WTC11 (cell line): ENCODE results near the gene NUDT15. TPM values are rescaled to one million over a fixed set of nuclear protein-coding genes. Genes with fewer than 3 reads are reported as not detected.

Source experiments
- ATAC-seq: fragments of 200-7000 bp; cut with Tn5 transposase; 2 replicates; pipeline ENCODE4 v1.10.0; 2021; ENCODE audit warnings: mild to moderate bottlenecking, moderate library complexity
- Bru-seq: library from RNA; stranded (reverse); fragments of 400-500 nt; gene quantifications from one replicate; lab custom pipeline; 2021; lab: Mats Ljungman, UMichigan
- CTCF ChIA-PET: fragments of 300-600 bp; sonication (Branson Sonifier 250); formaldehyde crosslinking; loops from one replicate; lab custom pipeline; 2021; ENCODE audit warnings: antibody characterized with exemption; lab: Charles Lee
- POLR2A ChIA-PET: fragments of 350-600 bp; sonication (Branson Sonifier 250); formaldehyde crosslinking; loops from one replicate; lab custom pipeline; 2021; ENCODE audit warnings: antibody characterized with exemption; lab: Charles Lee
- DNase-seq: peaks from one replicate; pipeline ENCODE4 v3.0.0; 2021; ENCODE audit warnings: low spot score
- H3K27ac Mint-ChIP-seq: 2 replicates; pipeline ENCODE4 v1.8.0; 2021; ENCODE audit warnings: mixed read lengths
- H3K27me3 Mint-ChIP-seq: 2 replicates; pipeline ENCODE4 v1.8.0; 2021; ENCODE audit warnings: low read depth, mild to moderate bottlenecking, moderate library complexity, mixed read lengths
- H3K36me3 Mint-ChIP-seq: 2 replicates; pipeline ENCODE4 v1.8.0; 2021; ENCODE audit warnings: mixed read lengths
- H3K4me1 Mint-ChIP-seq: 2 replicates; pipeline ENCODE4 v1.8.0; 2022; ENCODE audit warnings: mixed read lengths
- H3K4me3 Mint-ChIP-seq: 2 replicates; pipeline ENCODE4 v1.8.0; 2021; ENCODE audit warnings: mild to moderate bottlenecking, moderate library complexity, mixed read lengths
- H3K9me3 Mint-ChIP-seq: 2 replicates; pipeline ENCODE4 v1.8.0; 2021; ENCODE audit warnings: mixed read lengths
- AR ChIP-seq: fragments of 250-450 bp; sonication (Bioruptor Pico); IDR thresholded peaks from 2 replicates; pipeline ENCODE4 v1.9.0; 2021; ENCODE audit warnings: mild to moderate bottlenecking
- ATF1 ChIP-seq: sonication (generic); formaldehyde crosslinking; IDR thresholded peaks from 2 replicates; pipeline ENCODE4 v1.8.1; 2023; ENCODE audit warnings: mild to moderate bottlenecking, moderate library complexity, missing genetic modification reagents
- CDX4 ChIP-seq: fragments of 250-450 bp; sonication (Bioruptor Pico); IDR thresholded peaks from 2 replicates; pipeline ENCODE4 v1.9.0; 2021; ENCODE audit warnings: moderate library complexity, mild to moderate bottlenecking, inconsistent platforms, borderline replicate concordance
- EMX1 ChIP-seq: fragments of 250-450 bp; sonication (Bioruptor Pico); IDR thresholded peaks from 2 replicates; pipeline ENCODE4 v1.8.0; 2021; ENCODE audit warnings: mild to moderate bottlenecking
- GABPB1 ChIP-seq: sonication (generic); formaldehyde crosslinking; IDR thresholded peaks from 2 replicates; pipeline ENCODE4 v1.8.1; 2023; ENCODE audit warnings: mild to moderate bottlenecking, missing genetic modification reagents
- JUN ChIP-seq: sonication (generic); formaldehyde crosslinking; IDR thresholded peaks from 2 replicates; pipeline ENCODE4 v1.8.0; 2023; ENCODE audit warnings: mild to moderate bottlenecking, missing genetic modification reagents
- KAT7 ChIP-seq: sonication (generic); formaldehyde crosslinking; IDR thresholded peaks from 2 replicates; pipeline ENCODE4 v1.8.1; 2023; ENCODE audit warnings: missing genetic modification reagents, mild to moderate bottlenecking, borderline replicate concordance
- NFATC4 ChIP-seq: fragments of 250-450 bp; sonication (Bioruptor Pico); IDR thresholded peaks from 2 replicates; pipeline ENCODE4 v1.9.0; 2021; ENCODE audit warnings: mild to moderate bottlenecking
- NR3C1 ChIP-seq: sonication (generic); formaldehyde crosslinking; conservative IDR thresholded peaks from 2 replicates; pipeline ENCODE4 v1.8.1; 2023; ENCODE audit warnings: low read depth, mild to moderate bottlenecking, missing genetic modification reagents
- PRRX2 ChIP-seq: fragments of 250-450 bp; sonication (Bioruptor Pico); IDR thresholded peaks from 2 replicates; pipeline ENCODE4 v1.8.0; 2021; ENCODE audit warnings: mild to moderate bottlenecking
- SMAD3 ChIP-seq: sonication (generic); formaldehyde crosslinking; IDR thresholded peaks from 2 replicates; pipeline ENCODE4 v1.8.0; 2022; ENCODE audit warnings: missing genetic modification reagents, mild to moderate bottlenecking, borderline replicate concordance
- TP53 ChIP-seq: sonication (generic); formaldehyde crosslinking; IDR thresholded peaks from 2 replicates; pipeline ENCODE4 v1.8.1; 2023; ENCODE audit warnings: mild to moderate bottlenecking, missing genetic modification reagents
- ZNF121 ChIP-seq: sonication (generic); formaldehyde crosslinking; IDR thresholded peaks from 2 replicates; pipeline ENCODE4 v1.8.0; 2023; ENCODE audit warnings: missing genetic modification reagents
- ZNF219 ChIP-seq: sonication (generic); formaldehyde crosslinking; IDR thresholded peaks from 2 replicates; pipeline ENCODE4 v1.8.0; 2023; ENCODE audit warnings: missing genetic modification reagents, mild to moderate bottlenecking, borderline replicate concordance
- ZNF232 ChIP-seq: sonication (generic); formaldehyde crosslinking; IDR thresholded peaks from 2 replicates; pipeline ENCODE4 v1.8.0; 2022; ENCODE audit warnings: mild to moderate bottlenecking, missing genetic modification reagents
- ZNF671 ChIP-seq: fragments of 250-450 bp; sonication (Bioruptor Pico); IDR thresholded peaks from 2 replicates; pipeline ENCODE4 v1.8.0; 2021; ENCODE audit warnings: mild to moderate bottlenecking
- ZSCAN18 ChIP-seq: fragments of 250-450 bp; sonication (Bioruptor Pico); IDR thresholded peaks from 2 replicates; pipeline ENCODE4 v2.1.2; 2022; ENCODE audit warnings: mild to moderate bottlenecking, moderate library complexity
- long read RNA-seq, 3 experiments: library from RNA in 1 of 3; library from capped mRNA in 1 of 3; library from polyadenylated mRNA in 1 of 3; unstranded in 2 of 3; stranded (forward) in 1 of 3; transcript quantifications; one replicate each; pipeline ENCODE4 v2.0.0, GENCODE V29; 2021
- total RNA-seq: library from RNA; stranded (reverse); gene quantifications from 3 replicates; pipeline ENCODE4 v1.2.3, GENCODE V29; 2021
- TF ChIP-seq, protein P1 (sequence below): fragments of 250-450 bp; sonication (Bioruptor Pico); IDR thresholded peaks from 2 replicates; pipeline ENCODE4 v1.8.0; 2021; ENCODE audit warnings: mild to moderate bottlenecking
- TF ChIP-seq, protein P2 (sequence below): sonication (generic); formaldehyde crosslinking; IDR thresholded peaks from 2 replicates; pipeline ENCODE4 v1.8.0; 2023; ENCODE audit warnings: missing genetic modification reagents, mild to moderate bottlenecking, borderline replicate concordance
- TF ChIP-seq, protein P3 (sequence below): sonication (generic); formaldehyde crosslinking; IDR thresholded peaks from 2 replicates; pipeline ENCODE4 v1.8.1; 2022; ENCODE audit warnings: missing genetic modification reagents, borderline replicate concordance
- TF ChIP-seq, protein P4 (sequence below): sonication (generic); formaldehyde crosslinking; IDR thresholded peaks from 2 replicates; pipeline ENCODE4 v1.8.1; 2023; ENCODE audit warnings: mild to moderate bottlenecking, missing genetic modification reagents, moderate library complexity

Gene NUDT15
- 42.8 to 48.8 TPM (median 45.6 TPM) in 3 replicates for total RNA-seq
- Bru-seq, nascent RNA = percentile 90 among the genes with signal in this experiment
- long read RNA-seq, experiment 1, transcript NUDT15-201 (3 exons, 2,098 nt) = major isoform, 201 of 217 reads
- long read RNA-seq, experiment 1, partial matches to known transcripts = 3 of 217 reads
- long read RNA-seq, experiment 1, other reads (novel, unspliced or antisense) = 13 of 217 reads
- long read RNA-seq, experiment 2, transcript NUDT15-201 (3 exons, 2,098 nt) = major isoform, 57 of 98 reads
- long read RNA-seq, experiment 2, partial matches to known transcripts = 39 of 98 reads
- long read RNA-seq, experiment 2, other reads (novel, unspliced or antisense) = 2 of 98 reads
- long read RNA-seq, experiment 3, transcript NUDT15-201 (3 exons, 2,098 nt) = major isoform, 83 of 87 reads
- long read RNA-seq, experiment 3, partial matches to known transcripts = 0 of 87 reads
- long read RNA-seq, experiment 3, other reads (novel, unspliced or antisense) = 4 of 87 reads

GRCh38 chr13:48037346-48038173 lies at the start of gene NUDT15:
NUDT15 (plus strand) TSS chr13:48037726; CDS start chr13:48037747, 21 bp downstream.
- ATAC-seq (peak; percentile 87), DNase-seq (peak; percentile 95)
- Mint-ChIP-seq H3K9me3 (peaks cover 21% of the 10 kb centered on the region), H3K4me3 (peak within 1 kb of the TSS; percentile 78), H3K27ac (peak within 1 kb of the TSS; percentile 100), H3K27me3 (no peaks in the 10 kb centered on the region), H3K4me1 (peaks cover 22% of the 10 kb centered on the region), H3K36me3 (peaks cover 42% of the 10 kb centered on the region)
- ChIA-PET POLR2A (interaction anchor here (0.6 to 2.2 kb wide), 10 partner anchors 13 to 201 kb away, joined by 3 to 10 read pairs (median 3); partner anchors contain the start of genes ITM2B, MED4 and SUCLA2), CTCF (interaction anchor here (0.5 to 2.4 kb wide), 20 partner anchors 10 to 1075 kb away, joined by 3 to 21 read pairs (median 4); partner anchors contain the start of genes ITM2B, MED4, RCBTB2 and SUCLA2)
- TF ChIP-seq KAT7 (CRISPR knock-in tag) (peak; percentile 89), TP53 (CRISPR knock-in tag) (peak; percentile 87; the same call in 1 of the 2 replicates), NFATC4 (CRISPR knock-in tag) (no peak), ZNF219 (CRISPR knock-in tag) (no peak), ATF1 (CRISPR knock-in tag) (peak; percentile 44; the same call in 1 of the 2 replicates), PRRX2 (CRISPR knock-in tag) (no peak), SMAD3 (CRISPR knock-in tag) (peak; percentile 89), AR (CRISPR knock-in tag) (peak; percentile 72; the same call in 1 of the 2 replicates), EMX1 (CRISPR knock-in tag) (no peak), JUN (CRISPR knock-in tag) (no peak), ZSCAN18 (CRISPR knock-in tag) (no peak), NR3C1 (CRISPR knock-in tag) (peak; percentile 95; the same call in 1 of the 2 replicates), ZNF232 (CRISPR knock-in tag) (peak; percentile 94; the same call in 1 of the 2 replicates), ZNF121 (CRISPR knock-in tag) (no peak), ZNF671 (CRISPR knock-in tag) (0 out of 2 replicates have a peak, but pooled peaks have one; percentile 57), CDX4 (CRISPR knock-in tag) (no peak), GABPB1 (peak; percentile 77; the same call in 1 of the 2 replicates)
- TF ChIP-seq, protein P1, sequence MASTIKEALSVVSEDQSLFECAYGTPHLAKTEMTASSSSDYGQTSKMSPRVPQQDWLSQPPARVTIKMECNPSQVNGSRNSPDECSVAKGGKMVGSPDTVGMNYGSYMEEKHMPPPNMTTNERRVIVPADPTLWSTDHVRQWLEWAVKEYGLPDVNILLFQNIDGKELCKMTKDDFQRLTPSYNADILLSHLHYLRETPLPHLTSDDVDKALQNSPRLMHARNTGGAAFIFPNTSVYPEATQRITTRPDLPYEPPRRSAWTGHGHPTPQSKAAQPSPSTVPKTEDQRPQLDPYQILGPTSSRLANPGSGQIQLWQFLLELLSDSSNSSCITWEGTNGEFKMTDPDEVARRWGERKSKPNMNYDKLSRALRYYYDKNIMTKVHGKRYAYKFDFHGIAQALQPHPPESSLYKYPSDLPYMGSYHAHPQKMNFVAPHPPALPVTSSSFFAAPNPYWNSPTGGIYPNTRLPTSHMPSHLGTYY (CRISPR knock-in tag) = no peak
- TF ChIP-seq, protein P2, sequence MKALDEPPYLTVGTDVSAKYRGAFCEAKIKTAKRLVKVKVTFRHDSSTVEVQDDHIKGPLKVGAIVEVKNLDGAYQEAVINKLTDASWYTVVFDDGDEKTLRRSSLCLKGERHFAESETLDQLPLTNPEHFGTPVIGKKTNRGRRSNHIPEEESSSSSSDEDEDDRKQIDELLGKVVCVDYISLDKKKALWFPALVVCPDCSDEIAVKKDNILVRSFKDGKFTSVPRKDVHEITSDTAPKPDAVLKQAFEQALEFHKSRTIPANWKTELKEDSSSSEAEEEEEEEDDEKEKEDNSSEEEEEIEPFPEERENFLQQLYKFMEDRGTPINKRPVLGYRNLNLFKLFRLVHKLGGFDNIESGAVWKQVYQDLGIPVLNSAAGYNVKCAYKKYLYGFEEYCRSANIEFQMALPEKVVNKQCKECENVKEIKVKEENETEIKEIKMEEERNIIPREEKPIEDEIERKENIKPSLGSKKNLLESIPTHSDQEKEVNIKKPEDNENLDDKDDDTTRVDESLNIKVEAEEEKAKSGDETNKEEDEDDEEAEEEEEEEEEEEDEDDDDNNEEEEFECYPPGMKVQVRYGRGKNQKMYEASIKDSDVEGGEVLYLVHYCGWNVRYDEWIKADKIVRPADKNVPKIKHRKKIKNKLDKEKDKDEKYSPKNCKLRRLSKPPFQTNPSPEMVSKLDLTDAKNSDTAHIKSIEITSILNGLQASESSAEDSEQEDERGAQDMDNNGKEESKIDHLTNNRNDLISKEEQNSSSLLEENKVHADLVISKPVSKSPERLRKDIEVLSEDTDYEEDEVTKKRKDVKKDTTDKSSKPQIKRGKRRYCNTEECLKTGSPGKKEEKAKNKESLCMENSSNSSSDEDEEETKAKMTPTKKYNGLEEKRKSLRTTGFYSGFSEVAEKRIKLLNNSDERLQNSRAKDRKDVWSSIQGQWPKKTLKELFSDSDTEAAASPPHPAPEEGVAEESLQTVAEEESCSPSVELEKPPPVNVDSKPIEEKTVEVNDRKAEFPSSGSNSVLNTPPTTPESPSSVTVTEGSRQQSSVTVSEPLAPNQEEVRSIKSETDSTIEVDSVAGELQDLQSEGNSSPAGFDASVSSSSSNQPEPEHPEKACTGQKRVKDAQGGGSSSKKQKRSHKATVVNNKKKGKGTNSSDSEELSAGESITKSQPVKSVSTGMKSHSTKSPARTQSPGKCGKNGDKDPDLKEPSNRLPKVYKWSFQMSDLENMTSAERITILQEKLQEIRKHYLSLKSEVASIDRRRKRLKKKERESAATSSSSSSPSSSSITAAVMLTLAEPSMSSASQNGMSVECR (CRISPR knock-in tag) = peak; percentile 89
- TF ChIP-seq, protein P3, sequence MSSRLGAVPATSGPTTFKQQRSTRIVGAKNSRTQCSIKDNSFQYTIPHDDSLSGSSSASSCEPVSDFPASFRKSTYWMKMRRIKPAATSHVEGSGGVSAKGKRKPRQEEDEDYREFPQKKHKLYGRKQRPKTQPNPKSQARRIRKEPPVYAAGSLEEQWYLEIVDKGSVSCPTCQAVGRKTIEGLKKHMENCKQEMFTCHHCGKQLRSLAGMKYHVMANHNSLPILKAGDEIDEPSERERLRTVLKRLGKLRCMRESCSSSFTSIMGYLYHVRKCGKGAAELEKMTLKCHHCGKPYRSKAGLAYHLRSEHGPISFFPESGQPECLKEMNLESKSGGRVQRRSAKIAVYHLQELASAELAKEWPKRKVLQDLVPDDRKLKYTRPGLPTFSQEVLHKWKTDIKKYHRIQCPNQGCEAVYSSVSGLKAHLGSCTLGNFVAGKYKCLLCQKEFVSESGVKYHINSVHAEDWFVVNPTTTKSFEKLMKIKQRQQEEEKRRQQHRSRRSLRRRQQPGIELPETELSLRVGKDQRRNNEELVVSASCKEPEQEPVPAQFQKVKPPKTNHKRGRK (CRISPR knock-in tag) = 0 out of 2 replicates have a peak, but pooled peaks have one; percentile 39
- TF ChIP-seq, protein P4, sequence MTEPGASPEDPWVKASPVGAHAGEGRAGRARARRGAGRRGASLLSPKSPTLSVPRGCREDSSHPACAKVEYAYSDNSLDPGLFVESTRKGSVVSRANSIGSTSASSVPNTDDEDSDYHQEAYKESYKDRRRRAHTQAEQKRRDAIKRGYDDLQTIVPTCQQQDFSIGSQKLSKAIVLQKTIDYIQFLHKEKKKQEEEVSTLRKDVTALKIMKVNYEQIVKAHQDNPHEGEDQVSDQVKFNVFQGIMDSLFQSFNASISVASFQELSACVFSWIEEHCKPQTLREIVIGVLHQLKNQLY (CRISPR knock-in tag) = no peak
